DMS153 treated with DMSO at 0.1 percent for 48 hours (cell line): ENCODE data around the gene SPTBN4.
"Not testable (repeated sequence)": the region's sequence is repeated elsewhere in the genome, so short reads cannot be mapped to it uniquely, and the experiment has no call there.

Source experiments
- DNase-seq: peaks from one replicate; lab custom pipeline; 2025; ENCODE audit not compliant: unreplicated experiment; lab: John Stamatoyannopoulos, UW

Gene SPTBN4

DNA sequence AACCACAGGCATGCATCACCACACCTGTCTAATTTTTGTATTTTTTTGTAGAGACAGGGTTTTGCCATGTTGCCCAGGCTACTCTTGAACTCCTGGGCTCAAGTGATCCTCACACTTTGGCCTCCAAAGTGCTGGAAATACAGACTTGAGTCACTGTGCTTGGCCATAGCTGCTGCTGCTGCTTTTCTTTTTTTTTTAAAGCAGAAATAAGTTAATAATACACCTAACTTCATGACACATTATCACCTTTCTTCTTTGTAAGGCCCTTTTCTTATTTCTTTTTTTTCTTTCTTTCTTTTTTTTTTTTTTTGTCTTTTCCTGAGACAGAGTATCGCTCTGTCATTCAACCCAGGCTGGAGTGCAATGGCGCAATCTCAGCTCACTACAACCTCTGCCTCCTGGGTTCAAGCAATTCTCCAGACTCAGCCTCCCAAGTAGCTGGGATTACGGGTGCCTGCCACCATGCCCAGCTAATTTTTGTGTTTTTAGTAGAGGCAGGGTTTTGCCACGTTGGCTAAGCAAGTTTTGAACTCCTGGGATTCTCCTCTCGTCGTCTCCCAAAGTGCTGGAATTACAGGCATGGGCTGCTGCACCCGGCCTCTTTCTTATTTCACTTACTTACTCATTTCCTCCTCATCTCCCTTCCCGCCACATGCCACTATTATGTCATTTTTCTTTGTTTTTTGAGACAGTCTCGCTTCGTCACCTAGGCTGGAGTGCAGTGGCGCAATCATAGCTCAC lies 118.6 kb downstream of the SPTBN4 start:
- DNase-seq, result no peak

DNA sequence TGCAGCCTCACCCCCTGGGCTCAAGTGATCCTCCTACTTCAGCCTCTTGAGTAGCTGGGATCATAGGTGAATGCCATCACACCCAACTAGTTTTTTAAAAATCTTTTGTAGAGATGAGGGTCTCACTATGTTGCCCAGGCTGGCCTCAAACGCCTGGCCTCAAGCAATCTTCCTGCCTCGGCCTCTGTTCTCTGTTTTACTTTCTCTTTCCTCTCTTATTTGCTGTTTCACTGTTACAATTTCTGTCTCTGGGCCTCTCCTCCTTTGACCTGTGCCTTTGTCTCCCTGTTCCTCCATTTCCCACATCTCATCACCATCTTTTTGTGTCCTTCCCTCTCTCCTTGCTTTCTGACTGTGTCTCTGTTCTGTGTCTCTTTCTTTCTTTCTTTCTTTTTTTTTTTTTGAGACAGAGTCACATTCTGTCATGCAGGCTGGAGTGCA lies 119.2 kb downstream of the SPTBN4 start:
- no peak for DNase-seq

DNA sequence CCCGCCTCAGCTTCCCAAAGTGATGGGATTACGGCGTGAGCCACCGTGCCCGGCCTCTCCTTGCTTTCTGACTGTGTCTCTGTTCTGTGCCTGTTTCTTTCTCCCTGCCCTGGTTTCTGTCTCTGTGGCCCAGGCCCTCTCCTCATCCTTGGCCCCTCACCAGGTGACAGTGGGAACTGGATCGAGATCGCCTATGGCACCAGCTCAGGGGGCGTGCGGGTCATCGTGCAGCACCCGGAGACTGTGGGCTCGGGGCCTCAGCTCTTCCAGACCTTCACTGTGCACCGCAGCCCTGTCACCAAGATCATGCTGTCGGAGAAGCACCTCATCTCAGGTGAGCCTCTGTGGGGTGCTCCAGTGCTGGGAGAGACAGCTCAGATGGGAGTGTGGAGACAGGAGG lies 119.8 kb downstream of the SPTBN4 start:
- no peak for DNase-seq

DNA sequence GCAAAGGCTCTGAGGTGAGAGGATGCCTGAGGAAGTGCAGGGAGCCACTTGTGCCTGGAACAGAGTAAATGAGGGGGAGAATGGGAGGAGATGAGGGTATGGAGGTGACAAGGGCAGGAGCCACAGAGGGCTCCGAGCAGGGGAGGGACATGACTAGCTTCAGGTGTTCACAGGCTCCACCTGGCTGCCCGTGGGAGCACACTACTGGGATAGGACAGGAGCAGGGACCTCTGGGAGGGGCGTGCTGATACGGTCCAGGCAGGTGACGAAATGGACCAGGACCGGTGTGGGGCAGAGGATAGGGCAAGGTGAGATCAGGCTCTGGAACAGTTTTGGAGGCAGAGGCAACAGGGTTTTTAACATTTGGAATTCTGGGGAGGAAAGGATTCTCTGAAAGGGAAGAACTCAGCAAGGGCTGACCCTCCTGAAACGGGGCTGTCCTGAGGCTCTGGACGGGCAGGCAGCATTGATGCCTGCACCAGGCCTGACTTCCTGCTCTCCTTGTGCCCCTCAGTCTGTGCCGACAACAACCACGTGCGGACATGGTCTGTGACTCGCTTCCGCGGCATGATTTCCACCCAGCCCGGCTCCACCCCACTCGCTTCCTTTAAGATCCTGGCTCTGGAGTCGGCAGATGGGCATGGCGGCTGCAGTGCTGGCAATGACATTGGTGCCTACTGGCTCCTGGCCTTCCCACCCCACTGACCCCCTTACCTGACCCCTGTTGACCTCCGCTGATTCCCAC lies 121.5 kb downstream of the SPTBN4 start:
- DNase-seq, result no peak

DNA sequence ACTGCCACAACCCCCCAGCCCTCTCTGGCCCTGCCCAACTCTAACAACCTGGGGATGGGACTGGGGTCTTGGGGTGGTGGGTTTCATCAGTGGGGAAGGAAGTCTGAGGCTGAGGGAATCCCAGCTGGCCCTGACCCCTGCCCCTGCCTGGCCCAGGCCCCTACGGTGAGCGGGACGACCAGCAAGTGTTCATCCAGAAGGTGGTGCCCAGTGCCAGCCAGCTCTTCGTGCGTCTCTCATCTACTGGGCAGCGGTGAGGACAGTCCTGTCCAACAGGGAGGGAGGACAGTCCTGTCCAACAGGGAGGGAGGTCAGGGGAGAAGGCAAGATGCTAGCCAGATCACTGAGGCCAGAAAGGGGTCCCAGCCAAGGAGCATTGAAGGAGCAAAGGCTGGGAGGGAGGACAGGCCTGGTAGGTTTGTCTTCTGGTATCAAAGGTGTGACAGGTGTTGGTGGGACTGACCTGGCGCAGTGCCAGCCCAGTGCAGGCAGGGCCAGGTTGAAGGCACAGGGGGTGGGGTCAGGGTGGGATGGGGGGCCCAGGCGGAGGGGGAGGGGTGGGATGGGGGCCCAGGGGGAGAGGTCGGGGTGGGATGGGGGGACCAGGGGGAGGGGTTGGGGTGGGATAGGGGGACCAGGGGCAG lies 122.2 kb downstream of the SPTBN4 start:
- no peak for DNase-seq

DNA sequence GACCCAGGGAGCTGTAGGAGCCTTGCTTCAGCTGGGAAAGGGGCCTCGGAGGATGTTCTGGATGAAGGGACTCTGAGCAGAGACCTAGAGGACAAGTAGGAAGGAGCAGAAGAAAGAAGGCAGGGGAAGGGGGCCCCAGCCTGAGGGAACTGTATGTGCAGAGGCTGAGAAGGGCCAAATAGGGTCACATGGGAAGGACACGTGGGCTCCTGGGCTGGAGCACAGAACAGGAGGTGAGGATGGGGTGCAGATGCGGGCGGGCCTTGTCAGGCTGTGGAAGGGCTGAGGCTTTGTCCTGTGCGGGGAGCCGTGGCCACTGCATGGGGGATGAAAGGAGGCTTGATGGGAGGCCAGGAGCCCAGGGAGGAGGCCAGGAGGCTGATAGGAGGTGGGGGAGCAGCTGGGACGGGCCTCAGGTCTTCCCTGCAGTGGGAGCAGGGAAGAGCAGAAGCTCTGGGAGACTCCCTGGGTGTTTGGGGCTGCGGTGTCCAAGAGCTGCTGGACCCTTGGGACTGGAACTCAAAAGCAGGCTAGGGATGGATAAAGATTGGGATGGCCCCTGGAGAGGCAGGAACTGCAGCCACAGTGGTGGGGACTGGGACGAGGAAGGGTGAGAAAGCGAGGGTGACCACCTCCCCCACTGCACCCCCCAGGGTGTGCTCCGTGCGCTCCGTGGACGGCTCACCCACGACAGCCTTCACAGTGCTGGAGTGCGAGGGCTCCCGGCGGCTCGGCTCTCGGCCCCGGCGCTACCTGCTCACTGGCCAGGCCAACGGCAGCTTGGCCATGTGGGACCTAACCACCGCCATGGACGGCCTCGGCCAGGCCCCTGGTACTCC lies 123.0 kb downstream of the SPTBN4 start:
- no peak for DNase-seq

DNA sequence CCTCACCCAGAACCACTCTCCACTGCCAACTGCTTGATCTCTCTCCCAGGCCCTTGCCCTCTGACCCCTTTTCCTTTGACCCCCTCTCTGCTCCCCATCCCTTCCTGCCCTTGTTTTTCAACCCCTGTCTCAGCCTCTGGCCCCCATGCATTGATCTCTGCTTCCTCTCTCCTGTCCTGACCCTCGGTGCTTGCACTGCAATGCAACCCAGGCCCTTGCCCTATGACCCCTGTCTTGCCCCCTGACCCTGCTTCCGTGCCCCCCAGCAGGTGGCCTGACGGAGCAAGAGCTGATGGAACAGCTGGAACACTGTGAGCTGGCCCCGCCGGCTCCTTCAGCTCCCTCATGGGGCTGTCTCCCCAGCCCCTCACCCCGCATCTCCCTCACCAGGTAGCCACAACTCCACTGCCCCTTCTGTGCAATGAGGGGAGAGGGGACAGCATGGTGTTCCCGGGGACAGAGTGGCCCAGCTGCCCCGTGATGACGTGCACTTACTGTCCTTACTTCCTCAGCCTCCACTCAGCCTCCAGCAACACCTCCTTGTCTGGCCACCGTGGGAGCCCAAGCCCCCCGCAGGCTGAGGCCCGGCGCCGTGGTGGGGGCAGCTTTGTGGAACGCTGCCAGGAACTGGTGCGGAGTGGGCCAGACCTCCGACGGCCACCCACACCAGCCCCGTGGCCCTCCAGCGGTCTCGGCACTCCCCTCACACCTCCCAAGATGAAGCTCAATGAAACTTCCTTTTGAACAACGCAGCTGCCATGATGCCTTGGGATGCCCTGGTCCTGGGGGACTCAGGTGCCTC lies 123.9 kb downstream of the SPTBN4 start:
- DNase-seq, result no peak

DNA sequence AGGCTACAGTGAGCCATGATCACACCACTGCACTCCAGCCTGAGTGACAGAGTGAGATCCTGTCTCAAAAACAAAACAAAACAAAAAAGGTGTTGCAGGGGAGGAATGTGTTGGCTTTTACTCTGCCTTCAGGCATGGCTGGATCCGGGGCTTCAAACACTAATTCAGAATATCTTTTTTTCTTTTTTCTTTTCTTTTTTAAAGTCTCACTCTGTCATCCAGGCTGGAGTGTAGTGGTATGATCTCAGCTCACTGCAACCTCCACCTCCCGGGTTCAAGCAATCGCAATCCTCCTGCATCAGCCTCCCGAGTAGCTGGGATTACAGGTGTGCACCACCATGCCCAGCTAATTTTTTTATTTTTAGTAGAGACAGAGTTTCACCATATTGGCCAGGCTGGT lies 124.9 kb downstream of the SPTBN4 start:
- not testable (repeated sequence) for DNase-seq

DNA sequence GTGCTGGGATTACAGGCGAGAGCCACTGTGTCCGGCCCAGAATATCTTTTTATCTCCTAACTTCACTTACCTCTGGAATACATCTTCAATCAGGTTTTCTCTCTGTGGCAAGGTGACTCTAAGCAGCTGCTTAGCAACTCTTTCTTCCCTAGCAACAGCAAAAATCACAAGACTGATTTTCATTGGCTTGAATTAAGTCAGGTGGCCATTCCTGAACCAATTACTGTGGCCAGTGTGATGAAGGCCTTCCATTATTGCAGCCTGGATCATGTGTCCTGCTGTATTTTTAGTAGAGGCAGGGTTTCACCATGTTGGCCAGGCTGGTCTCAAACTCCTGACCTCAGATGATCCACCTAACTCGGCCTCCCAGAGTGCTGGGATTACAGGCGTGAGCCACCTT lies 125.4 kb downstream of the SPTBN4 start:
- DNase-seq, result peak; percentile 18

DNA sequence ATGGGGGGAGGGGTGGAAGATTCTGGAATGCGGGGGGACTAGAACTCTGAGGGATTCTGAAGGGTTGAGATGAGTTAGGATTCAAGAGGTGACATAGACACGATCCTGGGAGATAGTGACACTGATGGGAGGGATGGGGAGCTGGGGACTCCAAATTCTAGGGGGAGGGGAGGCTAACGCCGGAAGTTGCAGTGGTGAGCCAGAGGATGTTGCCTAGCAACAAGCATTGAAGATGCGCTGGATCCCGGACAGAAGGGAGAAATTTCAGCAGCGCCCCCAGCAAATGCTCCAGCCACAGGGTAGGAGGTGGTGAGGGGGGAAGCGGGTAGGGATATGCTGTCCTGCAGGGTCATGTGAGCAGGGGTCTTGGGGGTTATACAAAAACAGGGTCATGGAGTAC lies 127.5 kb downstream of the SPTBN4 start:
- peak; percentile 10 for DNase-seq

DNA sequence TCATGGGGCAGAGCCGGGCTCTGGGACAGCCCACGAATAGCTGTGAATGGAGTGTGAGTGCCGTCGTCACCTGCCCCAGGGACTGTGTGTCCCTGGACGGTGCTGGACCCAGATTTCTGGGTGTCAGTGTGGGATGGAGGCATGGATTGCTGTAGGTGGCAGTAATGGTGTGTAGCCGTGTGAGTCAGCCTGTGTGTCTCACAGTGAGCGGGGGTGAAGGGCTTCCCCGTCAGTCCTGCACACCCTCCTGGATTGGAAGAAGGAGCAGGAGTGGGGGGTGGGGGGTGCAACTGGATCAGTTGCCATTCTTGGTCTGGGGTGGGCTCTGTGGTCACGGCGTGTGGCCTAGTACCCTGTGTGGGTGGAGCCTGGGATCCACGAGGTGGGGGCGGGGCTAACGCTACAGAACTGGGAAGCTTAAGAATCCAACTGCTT lies 127.9 kb downstream of the SPTBN4 start:
- DNase-seq, result no peak

DNA sequence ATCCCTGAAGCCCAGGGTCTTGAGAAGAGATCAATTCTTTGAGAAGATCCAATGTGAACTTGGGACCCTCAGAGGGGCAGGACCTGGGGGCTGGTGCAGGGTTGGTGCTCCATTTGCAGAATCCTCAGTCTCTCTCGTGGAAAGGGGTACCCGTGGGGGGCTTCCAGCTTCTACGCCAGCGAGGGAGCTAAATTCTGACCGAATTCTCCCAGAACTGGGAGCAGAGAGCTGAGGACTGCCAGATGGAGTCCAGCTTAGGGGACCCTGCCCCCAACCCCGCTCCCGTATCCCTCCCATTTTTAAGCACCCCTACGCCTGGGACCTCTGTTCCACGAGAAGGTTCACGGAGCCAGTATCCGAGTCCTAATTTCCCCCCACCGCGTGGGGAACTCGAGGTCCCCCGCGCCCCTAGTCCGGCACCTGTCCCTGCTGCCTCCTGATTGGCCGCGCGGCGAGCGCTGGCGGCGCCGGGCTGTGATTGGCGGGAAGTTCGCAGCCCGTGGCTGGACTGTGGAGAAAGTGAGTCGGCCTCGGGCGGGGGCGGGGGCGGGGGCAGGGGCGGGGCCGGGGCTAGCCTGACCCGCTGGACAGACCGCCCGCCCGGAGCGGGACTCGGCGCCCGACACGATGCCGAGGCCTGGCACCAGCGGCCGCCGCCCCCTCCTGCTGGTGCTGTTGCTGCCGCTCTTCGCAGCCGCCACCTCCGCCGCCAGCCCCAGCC lies 130.0 kb downstream of the SPTBN4 start:
- no peak for DNase-seq

DNA sequence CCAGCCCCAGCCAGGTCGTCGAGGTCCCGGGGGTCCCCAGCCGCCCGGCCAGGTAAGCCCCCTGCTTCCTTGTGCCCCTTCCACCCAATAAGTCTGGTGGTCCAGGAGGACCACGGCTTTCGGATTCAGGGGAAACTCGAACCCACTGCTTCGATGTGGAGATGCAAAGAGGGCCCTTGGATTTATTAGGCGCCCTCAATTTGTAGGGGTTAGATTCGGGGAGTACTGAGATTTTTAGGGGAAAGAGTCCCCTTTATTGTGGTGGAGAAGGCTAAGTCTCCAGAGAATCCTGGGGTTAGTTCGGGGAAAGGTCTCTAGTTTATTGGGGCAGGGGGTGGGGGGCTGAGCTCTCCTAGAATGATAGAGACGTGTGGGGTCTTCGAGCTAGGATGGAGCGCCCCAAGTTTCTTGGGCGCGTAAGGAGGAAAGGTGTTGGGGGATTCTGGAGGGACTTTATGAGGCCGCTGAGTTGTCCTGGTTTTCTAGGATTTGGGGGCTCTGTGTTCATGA lies 130.6 kb downstream of the SPTBN4 start:
- no peak for DNase-seq

DNA sequence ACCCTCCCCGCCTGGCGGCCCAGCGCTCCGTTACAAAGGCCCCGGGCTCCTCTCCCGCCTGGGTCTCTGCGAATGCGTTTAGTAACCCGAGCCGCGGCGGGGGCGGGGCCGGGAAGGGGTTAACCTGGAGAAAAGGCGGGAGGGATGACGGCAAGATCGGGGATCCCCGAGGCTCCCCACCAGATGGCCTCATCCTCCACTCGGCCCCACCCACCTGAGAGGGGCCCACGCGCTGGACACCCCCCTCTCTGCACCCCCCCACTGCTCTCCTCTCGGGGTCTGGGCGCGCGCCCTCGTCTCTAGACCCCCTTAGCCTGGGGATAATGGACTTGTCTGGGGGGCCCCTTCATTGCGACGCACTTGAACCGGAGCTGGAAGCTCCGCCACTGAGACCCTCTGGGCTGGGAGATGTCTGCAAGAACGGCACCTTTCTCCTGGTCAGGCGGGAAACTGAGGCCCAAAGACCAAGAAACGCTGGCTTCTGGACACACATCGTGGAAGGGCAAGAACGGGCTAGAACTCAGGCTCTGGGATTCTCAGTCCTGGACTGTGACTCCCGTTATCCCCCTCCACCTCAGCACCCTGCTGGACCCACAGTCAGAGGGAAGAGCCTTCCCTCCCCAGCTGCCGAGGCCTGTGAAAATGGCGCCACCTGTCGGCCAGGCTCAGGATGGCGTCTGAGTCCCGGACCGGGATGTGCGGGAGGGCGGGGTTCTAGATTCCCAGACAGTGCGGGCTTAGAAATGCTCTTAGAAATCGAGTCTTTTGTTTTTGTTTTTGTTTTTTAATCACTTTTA lies 131.5 kb downstream of the SPTBN4 start:
- peak; percentile 69 for DNase-seq

DNA sequence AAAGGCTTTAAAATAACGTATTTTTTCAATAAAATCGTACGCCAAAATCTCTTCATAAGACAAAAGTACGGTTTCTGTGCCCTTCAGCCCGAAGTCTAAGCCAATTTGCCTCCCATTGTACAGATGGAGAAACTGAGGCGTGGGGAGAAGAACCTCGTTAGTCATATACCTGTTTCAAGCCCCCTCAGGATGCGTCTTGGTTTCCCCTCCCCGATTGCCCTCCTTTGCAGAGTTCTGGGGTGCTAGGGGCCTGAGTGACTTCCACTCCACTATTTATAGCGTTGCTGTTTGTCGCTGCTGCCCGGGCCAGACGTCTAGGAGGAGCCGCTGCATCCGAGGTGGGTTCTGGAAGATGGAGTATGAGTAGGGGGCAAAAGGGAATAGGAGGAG lies 132.1 kb downstream of the SPTBN4 start:
- DNase-seq, result no peak

DNA sequence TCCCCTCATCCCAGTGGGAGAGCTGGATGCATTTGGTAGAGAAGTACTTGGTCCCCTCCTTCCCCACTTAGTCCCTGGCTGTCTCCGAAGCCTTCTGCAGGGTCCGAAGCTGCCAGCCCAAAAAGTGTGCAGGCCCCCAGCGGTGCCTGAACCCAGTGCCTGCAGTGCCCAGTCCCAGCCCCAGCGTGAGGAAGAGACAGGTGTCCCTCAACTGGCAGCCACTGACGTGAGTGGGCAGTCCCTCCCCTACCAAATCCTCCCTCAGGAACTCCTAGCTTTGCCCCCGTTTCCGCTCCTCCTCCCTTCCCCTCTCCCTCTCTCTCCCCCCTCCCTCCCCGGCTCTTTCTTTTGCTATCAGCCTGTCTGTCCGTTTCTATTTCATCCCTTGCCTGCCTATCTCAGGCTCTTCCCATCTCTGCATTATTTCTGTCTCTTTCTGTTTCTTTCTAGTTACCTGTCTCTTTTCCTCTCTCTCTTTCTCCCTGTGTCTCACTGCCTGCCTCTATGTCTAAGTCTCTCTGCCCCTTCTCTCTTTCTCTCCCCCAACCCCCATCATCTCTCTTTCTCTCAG lies 132.6 kb downstream of the SPTBN4 start:
- DNase-seq, result no peak

DNA sequence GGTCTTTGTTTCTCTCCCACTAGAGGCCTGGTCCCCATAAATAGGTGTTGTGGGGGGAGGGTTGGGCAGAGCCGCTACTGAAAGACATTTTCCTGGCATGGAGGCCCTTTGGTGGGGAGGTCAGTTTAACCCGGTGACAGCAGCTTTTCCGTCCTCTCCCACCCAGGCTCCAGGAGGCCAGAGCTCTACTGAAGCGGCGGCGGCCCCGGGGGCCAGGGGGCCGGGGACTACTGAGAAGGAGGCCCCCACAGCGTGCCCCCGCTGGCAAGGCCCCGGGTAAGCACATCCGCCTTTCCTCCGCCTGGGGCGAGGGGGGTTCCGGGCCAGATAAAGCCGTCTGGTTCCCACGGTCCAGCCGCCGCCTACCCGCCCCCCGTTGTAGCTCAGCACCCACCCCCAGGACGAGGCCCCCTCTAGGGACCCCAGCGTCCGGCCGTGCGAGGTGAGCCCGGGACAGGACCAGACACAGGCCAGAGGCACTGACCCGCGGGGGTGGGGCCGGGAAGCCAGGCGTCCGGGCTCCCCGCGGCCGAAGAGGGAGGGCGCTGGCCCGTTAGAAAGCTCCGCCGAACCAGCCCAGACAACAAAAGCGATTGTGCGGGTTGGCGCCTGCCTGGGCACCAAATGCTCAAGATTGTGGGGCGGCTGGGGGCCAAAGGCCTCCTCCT lies 133.2 kb downstream of the SPTBN4 start:
- no peak for DNase-seq
